ENCODE results near the gene KPNA2.
"Not testable (repeated sequence)": the region's sequence is repeated elsewhere in the genome, so short reads cannot be mapped to it uniquely, and the experiment has no call there.

Gene KPNA2

DNA sequence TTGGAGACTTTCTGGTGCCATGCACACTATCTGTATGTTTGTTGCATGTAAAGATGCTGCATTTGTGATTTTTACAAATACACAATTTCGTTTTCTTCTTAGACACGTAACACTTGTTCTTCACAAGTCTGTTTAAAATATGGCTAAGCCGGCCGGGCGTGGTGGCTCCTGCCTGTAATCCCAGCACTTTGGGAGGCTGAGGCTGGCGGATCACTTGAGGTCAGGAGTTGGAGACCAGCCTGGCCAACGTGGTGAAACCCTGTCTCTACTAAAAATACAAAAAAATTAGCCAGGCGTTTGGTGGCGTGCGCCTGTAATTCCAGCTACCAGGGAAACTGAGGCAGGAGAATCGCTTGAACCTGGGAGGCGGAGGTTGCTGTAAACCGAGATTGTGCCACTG, 14.7 kb upstream of the KPNA2 start:
- H3K27me3 ChIP-seq (ENCODE audit: insufficient read depth, low read length); H2BK5ac ChIP-seq (ENCODE audit: low read depth, low read length, poor library complexity); H2AK5ac ChIP-seq (ENCODE audit: low read length); H3K4me3 ChIP-seq (ENCODE audit: low read depth, low read length); H3K36me3 ChIP-seq (ENCODE audit: control insufficient read depth in 1 of 2, insufficient read depth in 2 of 2, low read length in 2 of 2); H2AFZ ChIP-seq (ENCODE audit: insufficient read depth, low read length, poor library complexity); H3K79me2 ChIP-seq (ENCODE audit: control insufficient read depth, insufficient read depth, low read length, poor library complexity); H3K14ac ChIP-seq (ENCODE audit: low read length); H3K23ac ChIP-seq (ENCODE audit: low read length); H4K12ac ChIP-seq (ENCODE audit: low read depth, low read length); H2BK120ac ChIP-seq (ENCODE audit: insufficient read depth, low read length, poor library complexity); H3K9me3 ChIP-seq (ENCODE audit: insufficient read depth, low read depth, low read length); H4K91ac ChIP-seq (ENCODE audit: low read depth, low read length); H3K18ac ChIP-seq (ENCODE audit: low read length); H3K4me1 ChIP-seq (ENCODE audit: control insufficient read depth in 1 of 2, insufficient read depth in 2 of 2, low read length in 2 of 2); H3K4ac ChIP-seq (ENCODE audit: low read depth, low read length); H3K79me1 ChIP-seq (ENCODE audit: low read length); H2BK12ac ChIP-seq (ENCODE audit: low read length); DNase-seq; H4K8ac ChIP-seq (ENCODE audit: low read depth, low read length): not testable (repeated sequence)
- H3K9ac ChIP-seq (ENCODE audit: low read length) = peak overlapping the region; percentile 79
- H3K27ac ChIP-seq (ENCODE audit: low read depth, low read length) = peak overlapping the region; percentile 63
- peak overlapping the region; percentile 70 for H3K4me2 ChIP-seq (ENCODE audit: low read length)
- no CpG with 5 or more reads among the region's 13 CpGs for WGBS (ENCODE audit: extremely low coverage, insufficient coverage, insufficient read length)

DNA sequence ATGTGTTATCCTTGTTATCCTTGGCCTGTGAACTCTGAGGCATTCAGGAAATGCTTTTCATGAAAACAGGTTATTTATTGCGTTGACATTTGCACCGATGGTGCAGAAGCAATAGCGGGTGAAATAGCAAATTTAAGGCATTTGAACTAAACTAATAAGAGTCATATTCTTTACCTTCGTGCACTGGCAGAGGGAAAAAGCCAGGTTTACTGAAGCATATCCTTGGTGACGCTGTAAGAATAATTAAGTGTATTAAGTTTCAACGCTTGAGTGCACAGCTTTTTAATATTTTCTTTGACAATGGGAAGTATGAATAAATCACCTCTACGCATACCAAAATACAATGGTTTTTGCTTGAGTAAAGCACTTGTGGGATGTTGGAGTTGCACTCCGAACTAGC, 13.6 kb upstream of the KPNA2 start:
- Histone ChIP-seq H3K18ac (ENCODE audit: low read length) (no peak overlapping the region), H4K12ac (ENCODE audit: low read depth, low read length) (no peak overlapping the region), H3K36me3 (ENCODE audit: control insufficient read depth in 1 of 2, insufficient read depth in 2 of 2, low read length in 2 of 2) (no peaks in the 10 kb centered on the region), H4K8ac (ENCODE audit: low read depth, low read length) (no peak overlapping the region), H2BK120ac (ENCODE audit: insufficient read depth, low read length, poor library complexity) (no peak overlapping the region), H3K27me3 (ENCODE audit: insufficient read depth, low read length) (no peaks in the 10 kb centered on the region), H3K27ac (ENCODE audit: low read depth, low read length) (no peak overlapping the region), H3K9ac (ENCODE audit: low read length) (no peak overlapping the region), H3K4me3 (ENCODE audit: low read depth, low read length) (no peak overlapping the region), H2BK5ac (ENCODE audit: low read depth, low read length, poor library complexity) (no peak overlapping the region), H3K79me2 (ENCODE audit: control insufficient read depth, insufficient read depth, low read length, poor library complexity) (no peaks in the 10 kb centered on the region), H2AFZ (ENCODE audit: insufficient read depth, low read length, poor library complexity) (no peak overlapping the region), H4K91ac (ENCODE audit: low read depth, low read length) (no peak overlapping the region), H3K23ac (ENCODE audit: low read length) (no peak overlapping the region), H3K4ac (ENCODE audit: low read depth, low read length) (no peak overlapping the region), H3K14ac (ENCODE audit: low read length) (no peak overlapping the region), H2BK12ac (ENCODE audit: low read length) (no peak overlapping the region), H3K9me3 (ENCODE audit: insufficient read depth, low read depth, low read length) (no peaks in the 10 kb centered on the region), H2AK5ac (ENCODE audit: low read length) (no peak overlapping the region), H3K79me1 (ENCODE audit: low read length) (peaks cover 5% of the 10 kb centered on the region), H3K4me2 (ENCODE audit: low read length) (no peak overlapping the region), H3K4me1 (ENCODE audit: control insufficient read depth in 1 of 2, insufficient read depth in 2 of 2, low read length in 2 of 2) (peaks cover 0 to 2% of the 10 kb centered on the region in 2 experiments)
- no peak for DNase-seq
- WGBS (ENCODE audit: extremely low coverage, insufficient coverage, insufficient read length) = no CpG with 5 or more reads among the region's 8 CpGs

DNA sequence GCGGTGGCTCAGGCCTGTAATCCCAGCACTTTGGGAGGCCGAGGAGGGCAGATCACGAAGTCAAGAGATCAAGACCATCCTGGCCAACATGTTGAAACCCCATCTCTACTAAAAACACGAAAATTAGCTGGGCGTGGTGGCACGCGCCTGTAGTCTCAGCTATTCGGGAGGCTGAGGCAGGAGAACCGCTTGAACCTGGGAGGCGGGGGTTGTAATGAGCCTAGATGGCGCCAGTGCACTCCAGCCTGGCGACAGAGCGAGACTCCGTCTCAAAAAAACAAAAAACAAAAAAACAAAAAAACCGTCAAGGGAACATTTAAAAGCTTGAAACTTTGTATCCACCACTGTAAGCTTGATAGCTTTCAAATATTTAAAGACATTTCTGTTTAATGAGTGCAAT, 13.0 kb upstream of the KPNA2 start:
- not testable (repeated sequence) for H4K12ac ChIP-seq (ENCODE audit: low read depth, low read length); H3K79me2 ChIP-seq (ENCODE audit: control insufficient read depth, insufficient read depth, low read length, poor library complexity); H2AFZ ChIP-seq (ENCODE audit: insufficient read depth, low read length, poor library complexity); H3K36me3 ChIP-seq (ENCODE audit: control insufficient read depth in 1 of 2, insufficient read depth in 2 of 2, low read length in 2 of 2); H2BK12ac ChIP-seq (ENCODE audit: low read length); H3K27me3 ChIP-seq (ENCODE audit: insufficient read depth, low read length); H3K27ac ChIP-seq (ENCODE audit: low read depth, low read length); H3K14ac ChIP-seq (ENCODE audit: low read length); H3K4ac ChIP-seq (ENCODE audit: low read depth, low read length); H3K9ac ChIP-seq (ENCODE audit: low read length); H4K8ac ChIP-seq (ENCODE audit: low read depth, low read length); H3K4me3 ChIP-seq (ENCODE audit: low read depth, low read length); H2BK120ac ChIP-seq (ENCODE audit: insufficient read depth, low read length, poor library complexity); H4K91ac ChIP-seq (ENCODE audit: low read depth, low read length); H3K79me1 ChIP-seq (ENCODE audit: low read length); H2BK5ac ChIP-seq (ENCODE audit: low read depth, low read length, poor library complexity); H3K4me2 ChIP-seq (ENCODE audit: low read length); H3K9me3 ChIP-seq (ENCODE audit: insufficient read depth, low read depth, low read length); H2AK5ac ChIP-seq (ENCODE audit: low read length); H3K4me1 ChIP-seq (ENCODE audit: control insufficient read depth in 1 of 2, insufficient read depth in 2 of 2, low read length in 2 of 2); H3K18ac ChIP-seq (ENCODE audit: low read length); H3K23ac ChIP-seq (ENCODE audit: low read length)
- DNase-seq = peak in 1 of 2 donors; percentile 22
- WGBS (ENCODE audit: extremely low coverage, insufficient coverage, insufficient read length) = no CpG with 5 or more reads among the region's 15 CpGs

DNA sequence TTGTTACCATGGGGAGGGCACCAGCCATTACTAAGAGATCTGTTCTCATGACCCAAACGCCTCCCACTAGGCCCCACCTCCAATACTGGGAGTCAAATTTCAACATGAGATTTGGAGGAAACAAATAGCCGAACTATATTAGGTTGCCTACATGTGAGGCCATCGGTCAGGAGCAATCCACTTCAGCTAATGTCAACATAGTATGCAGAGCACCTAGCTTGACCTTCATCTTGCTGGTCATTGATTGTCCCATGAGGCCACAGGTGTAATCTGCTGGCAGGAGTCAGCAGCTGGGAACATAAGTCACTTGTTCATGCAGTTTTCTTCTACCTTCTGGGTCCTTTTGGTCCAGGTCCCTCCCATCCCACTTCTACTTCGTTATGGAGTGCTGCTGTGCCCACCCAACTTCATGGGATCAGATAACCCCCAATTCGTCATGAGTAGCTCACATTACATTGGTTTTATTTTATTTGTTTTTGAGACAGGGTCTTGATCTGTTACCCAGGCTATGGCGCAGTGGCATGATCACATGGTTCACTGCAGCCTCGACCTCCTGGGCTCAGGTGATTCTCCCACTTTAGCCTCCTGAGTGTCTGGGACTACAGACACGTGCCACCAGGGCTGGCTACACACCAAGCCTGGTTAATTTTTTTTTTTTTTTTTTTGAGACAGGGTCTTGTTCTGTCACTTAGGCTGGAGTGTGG, 5.9 kb upstream of the KPNA2 start:
- no peak overlapping the region for H4K91ac ChIP-seq (ENCODE audit: low read depth, low read length)
- no peak overlapping the region for H3K18ac ChIP-seq (ENCODE audit: low read length)
- WGBS (ENCODE audit: extremely low coverage, insufficient coverage, insufficient read length) = no CpG with 5 or more reads among the region's 8 CpGs

More for the DNA sequence above, 5.9 kb upstream of the KPNA2 start:
- no peak overlapping the region for H3K9ac ChIP-seq (ENCODE audit: low read length)
- H3K27me3 ChIP-seq (ENCODE audit: insufficient read depth, low read length) = no peaks in the 10 kb centered on the region
- no peak overlapping the region for H4K8ac ChIP-seq (ENCODE audit: low read depth, low read length)
- no peak overlapping the region for H2BK5ac ChIP-seq (ENCODE audit: low read depth, low read length, poor library complexity)
- no peaks in the 10 kb centered on the region for H3K79me1 ChIP-seq (ENCODE audit: low read length)
- no peak overlapping the region for H3K14ac ChIP-seq (ENCODE audit: low read length)
- no peaks in the 10 kb centered on the region for H3K36me3 ChIP-seq (ENCODE audit: control insufficient read depth in 1 of 2, insufficient read depth in 2 of 2, low read length in 2 of 2)
- no peak overlapping the region for H2BK12ac ChIP-seq (ENCODE audit: low read length)
- H3K4me2 ChIP-seq (ENCODE audit: low read length) = no peak overlapping the region
- no peak overlapping the region for H2BK120ac ChIP-seq (ENCODE audit: insufficient read depth, low read length, poor library complexity)
- no peak overlapping the region for H2AK5ac ChIP-seq (ENCODE audit: low read length)
- no peak overlapping the region for H3K4ac ChIP-seq (ENCODE audit: low read depth, low read length)
- H4K12ac ChIP-seq (ENCODE audit: low read depth, low read length) = no peak overlapping the region
- no peaks in the 10 kb centered on the region for H3K79me2 ChIP-seq (ENCODE audit: control insufficient read depth, insufficient read depth, low read length, poor library complexity)
- no peak for DNase-seq
- no peak overlapping the region for H3K23ac ChIP-seq (ENCODE audit: low read length)
- no peaks in the 10 kb centered on the region for H3K4me1 ChIP-seq (ENCODE audit: control insufficient read depth in 1 of 2, insufficient read depth in 2 of 2, low read length in 2 of 2)
- H3K9me3 ChIP-seq (ENCODE audit: insufficient read depth, low read depth, low read length) = no peaks in the 10 kb centered on the region
- H3K4me3 ChIP-seq (ENCODE audit: low read depth, low read length) = no peak overlapping the region
- no peak overlapping the region for H3K27ac ChIP-seq (ENCODE audit: low read depth, low read length)
- no peak overlapping the region for H2AFZ ChIP-seq (ENCODE audit: insufficient read depth, low read length, poor library complexity)

Measured in trophoblast cell (in vitro differentiated cells and primary cell).